Measurements from ENCODE around the gene ARHGAP15.

The ARHGAP15 gene

GRCh38 chr2:143152637-143153036 lies 23.4 kb downstream of the ARHGAP15 start:
- no peak for TF ChIP-seq CTCF (IDR thresholded peaks at IDR 0.05; ENCODE audit: low read depth, low read length)
- no peak overlapping the region for H3K4me3 ChIP-seq (ENCODE audit: low read depth, low read length)

- no peak for TF ChIP-seq CTCF (IDR thresholded peaks at IDR 0.05; ENCODE audit: low read depth, low read length)
- H3K4me3 ChIP-seq (ENCODE audit: low read depth, low read length): no peak overlapping the region
Measured at GRCh38 chr2:143155661-143156060, 26.4 kb downstream of the ARHGAP15 start.

- no peak overlapping the region for H3K4me3 ChIP-seq (ENCODE audit: low read depth, low read length)
- TF ChIP-seq CTCF (IDR thresholded peaks at IDR 0.05; ENCODE audit: low read depth, low read length): no peak
Measured at GRCh38 chr2:143157001-143157400, 27.8 kb downstream of the ARHGAP15 start.

- TF ChIP-seq CTCF (IDR thresholded peaks at IDR 0.05; ENCODE audit: low read depth, low read length): no peak
- no peak overlapping the region for H3K4me3 ChIP-seq (ENCODE audit: low read depth, low read length)
Measured at GRCh38 chr2:143157418-143157817, 28.2 kb downstream of the ARHGAP15 start.

GRCh38 chr2:143158098-143158497 lies 28.9 kb downstream of the ARHGAP15 start:
- no peak overlapping the region for H3K4me3 ChIP-seq (ENCODE audit: low read depth, low read length)

GRCh38 chr2:143158551-143159485 lies 29.6 kb downstream of the ARHGAP15 start:
- no peak for TF ChIP-seq CTCF (IDR thresholded peaks at IDR 0.05; ENCODE audit: low read depth, low read length)
- H3K4me3 ChIP-seq (ENCODE audit: low read depth, low read length): no peak overlapping the region

More at GRCh38 chr2:143158098-143158497, 28.9 kb downstream of the ARHGAP15 start:
- TF ChIP-seq CTCF (IDR thresholded peaks at IDR 0.05; ENCODE audit: low read depth, low read length): no peak

- H3K4me3 ChIP-seq (ENCODE audit: low read depth, low read length): no peak overlapping the region
- TF ChIP-seq CTCF (IDR thresholded peaks at IDR 0.05; ENCODE audit: low read depth, low read length): no peak
Measured at GRCh38 chr2:143159486-143159840, 30.2 kb downstream of the ARHGAP15 start.
